HG02943 (cell line): Measurements from ENCODE around the gene RASAL2.
"Not testable (repeated sequence)": the region's sequence is repeated elsewhere in the genome, so short reads cannot be mapped to it uniquely, and the experiment has no call there.

Experiments
- ATAC-seq: cut with Tn5 transposase; IDR thresholded peaks from one replicate; pipeline ENCODE4 v1.9.1; 2021; ENCODE audit warnings: mild to moderate bottlenecking, low read depth, moderate library complexity; ENCODE audit not compliant: unreplicated experiment

The RASAL2 gene

GRCh38 chr1:178498896-178499675 is 405.2 kb downstream of the RASAL2 start:
- ATAC-seq: no peak

- no peak for ATAC-seq
These were observed 406.3 kb downstream of the RASAL2 start for GRCh38 chr1:178500091-178500770.

- ATAC-seq: no peak
These were observed 407.1 kb downstream of the RASAL2 start for GRCh38 chr1:178500936-178501554.

- ATAC-seq: peak; percentile 79
These were observed 407.9 kb downstream of the RASAL2 start for GRCh38 chr1:178501705-178502329.

- no peak for ATAC-seq
These were observed 408.4 kb downstream of the RASAL2 start for GRCh38 chr1:178502330-178502714.

GRCh38 chr1:178502856-178503255 is 409.0 kb downstream of the RASAL2 start:
- ATAC-seq: no peak

GRCh38 chr1:178503316-178503715 is 409.4 kb downstream of the RASAL2 start:
- not testable (repeated sequence) for ATAC-seq

- no peak for ATAC-seq
These were observed 409.9 kb downstream of the RASAL2 start for GRCh38 chr1:178503849-178504248.

- ATAC-seq: no peak
These were observed 410.4 kb downstream of the RASAL2 start for GRCh38 chr1:178504286-178504685.

- no peak for ATAC-seq
These were observed 412.3 kb downstream of the RASAL2 start for GRCh38 chr1:178506177-178506576.

GRCh38 chr1:178506669-178507068 is 412.8 kb downstream of the RASAL2 start:
- no peak for ATAC-seq

- ATAC-seq: no peak
These were observed 415.6 kb downstream of the RASAL2 start for GRCh38 chr1:178509414-178510007.

- ATAC-seq: no peak
These were observed 416.3 kb downstream of the RASAL2 start for GRCh38 chr1:178510155-178510554.

- ATAC-seq: no peak
These were observed 418.8 kb downstream of the RASAL2 start, which contains the start of gene TEX35 for GRCh38 chr1:178512566-178513277. TSS of gene TEX35 (plus strand) at chr1:178513109. CDS start at chr1:178513189, 80 bp downstream.

- ATAC-seq: no peak
These were observed 419.5 kb downstream of the RASAL2 start for GRCh38 chr1:178513278-178513983.

GRCh38 chr1:178516110-178516509 is 422.2 kb downstream of the RASAL2 start:
- no peak for ATAC-seq

GRCh38 chr1:178518894-178519293 is 425.0 kb downstream of the RASAL2 start:
- ATAC-seq: no peak

- ATAC-seq: no peak
These were observed 426.9 kb downstream of the RASAL2 start for GRCh38 chr1:178520803-178521202.

- ATAC-seq: no peak
These were observed 427.3 kb downstream of the RASAL2 start for GRCh38 chr1:178521241-178521640.
